Cardiac septum (tissue), 1 donor: ENCODE results near the gene SLC15A5. TPM values are rescaled to one million over a fixed set of nuclear protein-coding genes. Genes with fewer than 3 reads are reported as not detected.

ENCODE experiments used
- DNase-seq: peaks from one replicate; pipeline ENCODE4 v3.0.0-alpha.2; 2020; ENCODE audit warnings: low spot score
- intact Hi-C: fragments of 100-400 bp; cut with DNase I; formaldehyde crosslinking; loops from one replicate; pipeline ENCODE4 v1.14.0; 2022
- long read RNA-seq: library from polyadenylated mRNA; unstranded; transcript quantifications from one replicate; pipeline ENCODE4 v2.0.0, GENCODE V29; 2021
- total RNA-seq: library from RNA; stranded (reverse); fragmentation: NEBNext Ultra II Directional; extraction: Animal tissue kit (Norgen Biotek cat#: 25700); gene quantifications from one replicate; pipeline ENCODE4 v1.2.1, GENCODE V29; 2021
- donor health status: DM: no; HTN: no; CAD: no.

Gene SLC15A5, protein sequence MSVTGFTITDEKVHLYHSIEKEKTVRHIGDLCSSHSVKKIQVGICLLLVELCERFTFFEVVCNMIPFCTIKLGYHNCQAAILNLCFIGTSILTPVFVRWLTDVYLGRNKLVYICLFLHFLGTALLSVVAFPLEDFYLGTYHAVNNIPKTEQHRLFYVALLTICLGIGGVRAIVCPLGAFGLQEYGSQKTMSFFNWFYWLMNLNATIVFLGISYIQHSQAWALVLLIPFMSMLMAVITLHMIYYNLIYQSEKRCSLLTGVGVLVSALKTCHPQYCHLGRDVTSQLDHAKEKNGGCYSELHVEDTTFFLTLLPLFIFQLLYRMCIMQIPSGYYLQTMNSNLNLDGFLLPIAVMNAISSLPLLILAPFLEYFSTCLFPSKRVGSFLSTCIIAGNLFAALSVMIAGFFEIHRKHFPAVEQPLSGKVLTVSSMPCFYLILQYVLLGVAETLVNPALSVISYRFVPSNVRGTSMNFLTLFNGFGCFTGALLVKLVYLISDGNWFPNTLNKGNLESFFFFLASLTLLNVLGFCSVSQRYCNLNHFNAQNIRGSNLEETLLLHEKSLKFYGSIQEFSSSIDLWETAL
- total RNA-seq = not detected
- long read RNA-seq = 0 reads

DNA sequence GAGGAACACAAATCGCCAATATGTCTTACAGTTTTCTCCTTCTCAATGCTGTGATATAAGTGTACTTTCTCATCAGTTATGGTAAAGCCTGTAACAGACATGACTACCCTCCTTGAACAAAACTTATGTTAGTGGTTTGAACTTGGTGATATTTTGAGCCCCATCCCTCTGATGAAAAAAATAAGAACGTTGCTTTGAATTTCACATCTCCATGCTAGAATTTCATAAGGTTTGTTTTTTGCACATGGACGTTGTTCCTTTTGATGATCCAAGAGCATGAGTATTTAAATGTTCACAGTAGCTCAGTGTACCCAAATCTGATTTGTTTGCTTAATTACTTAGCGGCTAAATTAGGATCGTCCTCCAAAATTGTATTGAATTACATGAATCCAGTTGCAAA is at the start of gene SLC15A5:
Gene SLC15A5, minus strand, starts transcription at position 101 of the 400 bp plus-strand sequence. Its CDS starts 0 bp downstream, at position 101.
- no peak for DNase-seq

DNA sequence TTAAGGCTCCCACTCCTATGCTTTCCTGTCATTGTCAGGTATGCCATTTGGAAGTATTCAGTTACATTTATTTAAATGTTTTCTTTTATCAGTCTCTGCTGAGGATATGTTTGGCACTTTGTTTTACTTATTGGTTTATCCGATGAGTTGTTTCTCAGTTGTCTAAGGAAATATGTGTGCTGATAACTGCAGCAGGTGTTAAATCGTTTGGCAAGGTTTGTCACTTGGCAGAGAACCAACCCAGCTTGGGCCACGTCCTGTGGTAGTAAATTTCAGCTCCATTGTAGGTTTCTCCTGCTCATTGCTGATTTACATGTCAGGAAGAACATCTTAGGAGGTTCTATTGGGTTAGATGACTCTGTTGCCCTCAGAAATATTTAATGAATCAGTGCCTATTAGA is 47.9 kb upstream of the SLC15A5 start:
- intact Hi-C loops = no loop called here
- DNase-seq = no peak

More for the DNA sequence above, at the start of gene SLC15A5:
- intact Hi-C loops = no loop called here

DNA sequence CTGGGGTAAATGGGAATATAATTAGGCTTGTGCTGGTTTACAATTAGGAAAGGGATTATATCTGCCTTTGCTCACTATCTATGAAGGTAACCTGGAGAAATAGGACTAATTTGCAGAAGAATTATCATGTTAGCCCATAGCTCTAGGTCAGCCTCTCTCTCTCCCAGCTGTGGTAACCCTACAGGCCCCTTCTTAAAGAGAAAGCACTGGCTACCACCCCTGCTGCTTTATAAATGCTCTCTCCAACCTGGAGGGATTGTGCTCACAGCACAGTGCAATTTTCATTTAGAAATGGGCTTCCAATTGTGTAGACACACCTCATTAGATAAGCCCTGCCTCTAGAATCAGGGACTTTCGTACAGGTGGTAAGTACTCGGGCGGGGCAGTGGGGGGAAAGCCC is 47.3 kb upstream of the SLC15A5 start:
- intact Hi-C loops = no loop called here
- DNase-seq = no peak

DNA sequence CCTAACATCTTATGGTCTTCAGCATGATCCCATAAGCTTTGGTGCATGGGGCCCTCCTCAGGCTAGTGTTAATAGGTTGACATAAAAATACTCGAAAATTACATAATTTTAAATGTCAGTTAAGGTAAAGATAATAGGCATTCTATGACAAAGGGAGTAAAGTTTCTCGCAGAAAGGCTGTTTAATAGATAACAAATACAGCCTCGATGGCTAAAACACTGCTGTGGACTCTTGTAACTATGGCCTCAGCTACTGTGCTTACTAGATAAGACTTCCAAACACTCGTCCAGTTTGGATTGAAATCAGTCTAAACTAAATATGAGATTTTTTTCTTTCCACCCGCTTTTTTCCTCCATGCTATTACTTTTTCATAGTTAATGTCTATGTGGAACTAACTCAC is 46.8 kb upstream of the SLC15A5 start:
- intact Hi-C loops = no loop called here
- no peak for DNase-seq

DNA sequence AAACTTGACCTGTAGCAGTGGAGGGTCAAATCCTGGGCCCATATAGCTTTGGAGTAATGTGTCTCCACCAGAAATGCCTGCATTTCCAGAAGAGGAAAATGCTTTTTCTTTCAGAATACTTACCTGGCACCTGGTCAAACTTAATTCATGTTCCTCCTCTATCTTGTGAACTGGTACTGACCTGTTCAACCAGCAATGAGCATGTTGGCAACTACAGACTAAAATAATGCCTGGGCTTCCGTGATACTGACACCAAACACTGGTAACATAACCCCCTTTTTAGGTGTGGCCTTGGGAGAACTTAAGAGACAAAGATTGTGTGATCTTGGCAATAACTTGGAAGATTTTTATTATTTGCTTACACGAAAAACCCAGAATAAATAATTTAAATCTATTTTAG is 46.2 kb upstream of the SLC15A5 start:
- no peak for DNase-seq
- intact Hi-C loops = no loop called here

DNA sequence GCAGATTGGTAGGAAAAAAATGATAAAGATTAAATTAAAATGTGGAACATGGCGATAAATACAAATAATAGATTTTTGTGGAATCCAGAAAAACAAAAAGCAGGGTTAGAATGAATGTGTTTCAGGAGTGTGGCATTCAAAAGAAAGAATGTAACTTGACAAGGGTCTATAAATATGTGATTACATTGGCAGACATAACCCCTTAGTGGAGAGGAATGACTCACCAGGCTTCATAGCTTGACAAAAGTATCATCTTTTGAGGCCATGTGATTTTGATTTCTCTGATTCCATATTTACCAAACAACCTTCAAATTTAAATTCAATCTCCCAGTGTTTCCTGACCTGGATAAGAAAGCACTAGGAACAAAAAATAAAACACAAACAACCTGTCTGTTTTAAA is 45.5 kb upstream of the SLC15A5 start:
- intact Hi-C loops = no loop called here
- no peak for DNase-seq

DNA sequence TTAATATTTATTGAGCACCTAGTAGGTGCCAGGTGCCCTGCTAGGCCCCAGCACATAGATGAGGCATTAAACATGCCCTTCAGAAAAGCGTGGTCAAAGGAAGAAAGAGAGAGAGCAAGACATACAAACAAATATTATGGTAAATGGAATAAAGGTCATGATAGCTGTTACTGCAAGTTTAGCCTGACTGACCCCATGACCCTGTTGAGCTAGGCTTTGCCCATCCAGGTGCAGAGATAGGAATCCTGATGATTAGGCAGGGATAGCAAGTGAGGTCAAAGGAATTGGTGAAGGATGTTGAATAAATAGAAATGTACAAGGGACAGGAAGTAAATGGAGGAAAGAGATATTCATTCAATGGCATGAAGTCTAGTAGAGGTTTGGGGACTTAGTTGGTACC is 33.4 kb upstream of the SLC15A5 start:
- no peak for DNase-seq
- intact Hi-C loops = no loop called here

DNA sequence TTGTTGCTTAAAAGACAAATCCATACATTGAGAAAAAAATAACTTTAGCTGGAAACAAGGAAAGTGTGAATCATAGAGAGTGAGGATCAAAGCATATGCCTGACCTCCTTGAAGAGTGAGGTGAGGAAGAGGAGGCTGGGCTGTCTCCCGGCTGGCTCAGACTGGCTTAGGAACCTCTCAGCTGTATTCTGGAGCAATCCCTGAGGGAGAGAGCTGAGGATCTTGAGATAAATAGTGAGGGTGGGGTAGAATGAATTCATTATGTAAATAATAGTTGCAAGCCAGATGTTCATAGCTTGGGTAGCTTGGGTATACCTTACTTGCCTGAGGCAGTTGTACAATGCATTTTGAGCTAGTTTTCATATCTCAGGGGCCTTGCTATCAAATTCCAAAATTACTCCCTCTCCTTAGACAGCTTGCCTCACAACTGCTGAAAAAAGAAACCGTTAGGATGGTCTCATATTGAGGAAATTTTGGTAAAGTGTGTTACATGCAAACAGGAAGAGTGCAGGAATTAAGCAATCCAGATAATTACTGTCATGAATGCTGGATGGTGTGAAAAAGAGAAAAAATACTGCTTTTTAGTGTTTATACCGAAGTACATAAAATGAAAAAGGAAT is 30.5 kb upstream of the SLC15A5 start:
- intact Hi-C loops = no loop called here

DNA sequence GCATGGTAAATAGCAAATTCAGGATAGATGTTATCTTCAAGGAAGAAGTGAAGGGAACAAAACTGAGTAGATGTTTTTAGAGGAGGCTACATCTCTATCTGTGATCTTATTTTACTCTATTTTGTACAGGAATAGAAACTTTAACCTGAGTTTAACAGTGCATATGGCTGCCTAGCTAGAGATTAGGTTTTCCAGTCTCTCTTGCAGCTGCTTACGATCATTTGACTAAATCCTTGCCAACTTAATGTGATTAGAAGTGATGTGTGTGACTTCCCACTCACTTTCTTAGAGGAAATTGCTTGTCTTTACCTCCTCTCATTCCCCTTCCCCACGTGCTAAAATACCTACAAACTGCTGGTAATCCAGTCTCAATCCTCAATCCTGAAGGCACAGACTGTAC is 26.5 kb upstream of the SLC15A5 start:
- no peak for DNase-seq
- intact Hi-C loops = no loop called here

More for the DNA sequence above, 30.5 kb upstream of the SLC15A5 start:
- no peak for DNase-seq

DNA sequence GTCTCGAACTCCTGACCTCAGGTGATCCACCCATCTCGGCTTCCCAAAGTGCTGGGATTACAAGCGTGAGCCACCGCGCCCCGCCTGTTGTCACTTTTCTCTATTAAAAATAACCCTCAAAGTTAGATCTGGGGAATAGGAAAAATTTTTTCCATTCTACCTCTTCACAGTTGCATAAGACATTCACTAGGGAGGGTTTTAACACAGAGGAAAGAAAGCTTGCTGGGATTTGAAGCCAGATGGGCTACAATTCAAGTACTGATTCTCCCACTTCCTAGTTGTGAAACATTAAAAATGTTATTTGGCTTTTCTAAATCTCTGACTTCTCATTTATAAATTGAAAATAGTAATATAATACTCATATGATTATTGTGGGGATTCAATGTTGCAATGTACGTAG is 23.3 kb upstream of the SLC15A5 start:
- no peak for DNase-seq
- intact Hi-C loops = no loop called here

DNA sequence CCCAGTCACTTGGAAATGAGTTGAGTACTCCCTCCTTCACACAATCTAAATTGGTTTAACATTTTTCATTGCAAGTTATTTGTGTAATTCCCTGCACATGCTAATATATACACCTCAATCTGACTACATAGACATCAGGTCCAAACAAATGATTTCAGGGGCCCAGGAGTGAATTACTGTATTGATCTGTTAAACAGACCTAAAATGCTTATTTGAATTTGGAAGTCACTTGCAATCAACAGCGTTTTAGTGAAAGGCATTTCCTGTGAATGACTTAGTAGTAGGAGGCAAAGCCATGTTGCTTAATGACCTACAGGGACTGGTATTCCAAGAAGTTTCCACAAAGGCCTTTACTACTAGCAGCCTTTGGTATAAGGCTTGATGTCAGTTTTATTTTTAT is 22.6 kb upstream of the SLC15A5 start:
- DNase-seq = no peak
- intact Hi-C loops = no loop called here

DNA sequence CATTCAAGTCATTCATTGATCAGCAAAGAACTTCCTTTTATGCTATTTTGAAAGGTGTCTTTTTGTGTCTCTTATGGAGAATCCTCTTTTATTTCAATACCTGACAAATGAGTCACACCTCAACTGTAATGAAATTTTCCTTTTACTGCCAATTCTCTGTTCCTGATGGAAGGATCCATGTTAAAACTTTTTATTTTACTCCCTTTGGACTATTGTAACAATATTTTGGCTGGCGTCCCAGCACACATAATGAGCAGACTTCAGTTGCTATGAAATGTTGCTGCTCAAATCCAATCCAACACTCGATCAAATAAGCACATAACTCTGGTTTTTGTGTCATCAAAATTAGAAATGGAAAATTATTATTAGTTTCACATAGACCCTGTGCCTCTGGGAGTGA is 21.9 kb upstream of the SLC15A5 start:
- no peak for DNase-seq
- intact Hi-C loops = no loop called here

DNA sequence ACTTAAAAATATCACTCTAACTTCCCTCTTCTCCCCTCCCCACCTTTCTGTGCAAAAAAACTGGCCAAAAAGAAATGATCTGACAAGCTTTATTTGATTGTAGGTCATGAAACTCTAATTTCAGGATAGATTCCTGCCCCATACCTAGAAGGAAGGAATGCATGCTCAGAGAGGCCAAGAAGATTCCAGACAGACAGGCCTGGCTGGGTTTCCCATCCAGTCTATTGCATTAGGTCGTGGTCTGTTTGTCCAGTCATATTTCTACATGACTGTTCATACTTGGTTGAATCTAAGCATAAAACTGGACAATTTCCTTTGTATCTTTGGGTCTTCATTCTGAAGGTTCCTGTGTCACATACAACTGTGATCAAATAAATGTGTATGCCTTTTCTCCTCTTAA is 20.0 kb upstream of the SLC15A5 start:
- intact Hi-C loops = no loop called here

DNA sequence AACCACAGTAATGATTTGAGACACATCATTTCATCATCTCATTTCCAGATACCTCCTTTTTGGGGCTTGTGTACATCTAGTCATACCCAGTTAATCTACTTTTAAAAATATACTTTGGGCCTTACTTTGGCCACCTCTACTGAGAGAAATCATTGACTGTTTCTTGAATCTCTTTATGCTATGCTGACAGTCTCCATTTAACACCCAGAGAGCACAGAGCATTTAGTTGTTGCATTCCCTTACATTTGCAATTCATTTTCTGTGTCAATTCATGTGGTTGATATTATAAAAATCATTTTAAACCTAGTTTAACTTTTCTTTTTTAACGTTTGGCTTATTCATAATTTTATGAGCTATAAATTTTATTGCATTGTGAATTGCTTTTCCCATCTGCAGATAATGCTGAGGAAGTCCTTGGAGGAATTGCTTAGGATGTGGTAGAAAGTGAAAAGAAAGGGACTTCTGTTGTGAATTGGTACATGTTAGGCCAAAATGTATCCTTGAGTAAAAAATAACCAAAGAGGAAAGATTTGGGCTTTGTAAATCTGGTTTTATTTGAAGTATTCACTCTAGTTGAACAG is 17.0 kb upstream of the SLC15A5 start:
- DNase-seq = no peak
- intact Hi-C loops = no loop called here

More for the DNA sequence above, 20.0 kb upstream of the SLC15A5 start:
- DNase-seq = no peak

DNA sequence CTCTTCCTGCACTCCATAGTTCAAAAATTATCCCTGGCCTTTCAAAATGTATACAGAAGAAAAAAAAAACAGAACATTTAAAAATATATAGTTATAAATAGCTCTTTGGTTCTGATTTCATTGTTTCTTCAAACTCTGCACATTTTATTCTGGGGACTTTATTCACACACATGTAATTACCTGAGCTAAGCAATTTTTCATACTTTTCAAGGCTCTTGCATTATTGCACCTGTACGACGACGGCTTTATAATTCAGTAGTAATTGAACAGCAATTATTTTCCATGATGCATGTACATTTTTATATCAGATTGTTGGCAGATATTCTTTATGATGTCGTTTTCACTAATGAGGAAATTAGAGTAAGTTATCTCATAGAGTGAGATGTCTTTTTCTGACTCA is 13.5 kb upstream of the SLC15A5 start:
- intact Hi-C loops = no loop called here
- no peak for DNase-seq

DNA sequence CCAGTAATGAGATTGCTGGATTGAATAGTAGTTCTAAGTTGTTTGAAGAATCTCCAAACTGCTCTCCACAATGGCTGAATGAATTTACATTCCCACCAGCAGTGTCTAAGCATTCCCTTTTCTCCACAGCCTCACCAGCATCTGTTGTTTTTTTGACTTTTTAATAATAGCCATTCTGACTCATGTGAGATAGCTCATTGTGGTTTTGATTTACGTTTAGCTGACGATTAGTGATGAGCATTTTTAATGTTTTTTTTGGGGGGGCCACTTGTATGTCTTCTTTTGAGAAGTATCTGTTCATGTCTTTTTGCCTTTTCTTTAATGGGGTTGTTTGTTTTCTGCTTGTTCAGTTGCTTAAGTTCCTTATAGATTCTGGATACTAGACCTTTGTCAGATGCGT is 8.1 kb upstream of the SLC15A5 start:
- intact Hi-C loops = no loop called here
- no peak for DNase-seq

DNA sequence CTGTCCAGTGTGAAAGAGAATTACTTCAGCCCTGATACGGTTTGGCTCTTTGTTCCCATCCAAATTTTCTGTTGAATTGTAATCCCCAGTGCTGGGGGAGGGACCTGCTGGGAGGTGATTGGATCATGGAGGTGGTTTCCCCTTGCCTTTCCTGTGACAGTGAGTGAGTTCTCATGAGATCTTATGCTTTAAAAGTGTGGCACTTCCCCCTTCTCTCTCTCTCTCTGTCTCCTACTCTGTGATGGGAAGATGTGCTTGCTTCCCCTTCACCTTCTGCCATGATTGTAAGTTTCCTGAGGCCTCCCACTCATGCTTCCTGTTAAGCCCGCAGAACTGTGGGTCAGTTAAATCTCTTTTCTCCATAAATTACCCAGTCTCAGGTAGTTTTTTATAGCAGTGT is 5.5 kb upstream of the SLC15A5 start:
- no peak for DNase-seq
- intact Hi-C loops = no loop called here

DNA sequence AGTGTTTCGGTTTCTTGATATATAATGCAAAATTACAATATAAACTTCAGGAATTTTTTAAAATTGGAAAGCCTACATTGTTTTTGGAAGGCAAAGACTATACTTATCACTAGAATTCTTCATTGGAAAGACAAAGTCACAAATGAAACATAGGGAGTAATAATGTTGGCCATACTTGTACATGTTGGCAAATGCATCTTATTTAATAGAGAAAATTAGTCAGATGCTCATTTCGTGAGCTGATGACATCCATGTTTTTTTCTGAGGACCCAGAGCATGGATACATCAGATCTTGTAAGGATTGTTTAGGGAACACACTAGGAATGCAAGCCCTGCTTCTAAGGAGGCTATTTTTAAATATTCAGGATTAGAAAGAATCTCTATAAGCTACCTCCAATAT is 4.6 kb upstream of the SLC15A5 start:
- DNase-seq = no peak

DNA sequence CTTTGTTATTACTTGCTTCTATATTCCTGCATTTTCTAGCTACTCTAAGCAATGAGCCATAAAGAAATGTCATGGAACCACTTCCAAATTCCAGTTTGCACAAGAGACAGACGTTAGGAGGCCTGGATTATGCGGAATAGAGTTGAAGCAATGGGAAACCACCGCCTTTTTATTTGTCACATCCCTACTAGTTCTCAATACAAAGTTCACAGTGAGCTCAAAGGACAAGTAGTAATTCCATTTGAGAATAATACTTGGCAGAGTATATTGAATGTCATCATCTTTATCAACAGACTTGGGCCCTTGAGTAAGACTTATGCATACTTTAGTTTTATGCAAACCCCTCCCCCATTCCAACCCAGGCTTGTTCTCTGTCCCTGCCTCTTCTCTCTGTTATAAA is 3.7 kb upstream of the SLC15A5 start:
- intact Hi-C loops = no loop called here
- no peak for DNase-seq

More for the DNA sequence above, 4.6 kb upstream of the SLC15A5 start:
- intact Hi-C loops = no loop called here

DNA sequence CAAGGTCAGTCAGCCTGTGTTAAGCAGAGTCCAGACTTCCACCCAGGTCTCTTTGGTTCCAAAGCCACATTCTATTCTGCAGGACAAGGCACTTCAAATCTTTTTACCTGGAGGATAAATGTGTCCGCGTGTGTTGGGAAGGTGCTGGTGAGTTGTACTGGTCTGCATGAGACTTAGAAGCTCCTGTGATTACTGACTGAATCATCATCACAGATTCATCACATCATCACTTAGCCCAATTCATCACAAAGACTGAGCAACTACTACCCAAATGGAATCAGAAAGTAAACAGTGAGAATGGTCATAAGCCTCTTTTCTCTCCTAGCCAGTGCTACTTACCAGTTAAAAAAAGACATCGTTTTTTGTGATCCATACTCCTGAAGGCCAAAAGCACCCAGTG is 5.3 kb downstream of the SLC15A5 start:
- DNase-seq = no peak
- intact Hi-C loops = no loop called here

DNA sequence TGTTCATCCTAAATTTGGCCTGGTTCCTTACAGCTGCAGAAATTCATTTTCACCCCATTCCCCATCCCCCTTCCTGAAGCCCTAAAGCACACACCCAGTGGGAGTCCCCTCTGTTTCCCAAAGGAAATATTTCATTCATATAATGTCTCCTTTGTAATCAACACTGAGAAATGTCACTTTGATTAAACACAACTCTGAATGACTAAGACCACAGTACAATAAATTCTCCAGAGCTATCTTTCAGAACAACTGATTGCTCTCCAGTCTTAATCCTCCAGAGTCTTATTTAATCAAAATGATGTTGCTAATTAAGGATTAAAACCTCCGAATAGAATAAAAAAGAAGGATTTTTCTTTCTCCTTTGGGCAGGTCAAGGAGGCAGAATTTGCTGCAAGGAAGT is 6.4 kb downstream of the SLC15A5 start:
- no peak for DNase-seq
- intact Hi-C loops = no loop called here
